CD4-positive, alpha-beta T cell treated with Interleukin-12 subunit alpha and Interleukin-12 subunit beta, for 1 hour (primary cell): ENCODE measurements around the gene SPSB1.
"Not testable (repeated sequence)": the region's sequence is repeated elsewhere in the genome, so short reads cannot be mapped to it uniquely, and the experiment has no call there.

Experiments
- DNase-seq: peaks from one replicate; pipeline ENCODE4 v3.0.0-alpha.2; 2020

Gene SPSB1

DNA sequence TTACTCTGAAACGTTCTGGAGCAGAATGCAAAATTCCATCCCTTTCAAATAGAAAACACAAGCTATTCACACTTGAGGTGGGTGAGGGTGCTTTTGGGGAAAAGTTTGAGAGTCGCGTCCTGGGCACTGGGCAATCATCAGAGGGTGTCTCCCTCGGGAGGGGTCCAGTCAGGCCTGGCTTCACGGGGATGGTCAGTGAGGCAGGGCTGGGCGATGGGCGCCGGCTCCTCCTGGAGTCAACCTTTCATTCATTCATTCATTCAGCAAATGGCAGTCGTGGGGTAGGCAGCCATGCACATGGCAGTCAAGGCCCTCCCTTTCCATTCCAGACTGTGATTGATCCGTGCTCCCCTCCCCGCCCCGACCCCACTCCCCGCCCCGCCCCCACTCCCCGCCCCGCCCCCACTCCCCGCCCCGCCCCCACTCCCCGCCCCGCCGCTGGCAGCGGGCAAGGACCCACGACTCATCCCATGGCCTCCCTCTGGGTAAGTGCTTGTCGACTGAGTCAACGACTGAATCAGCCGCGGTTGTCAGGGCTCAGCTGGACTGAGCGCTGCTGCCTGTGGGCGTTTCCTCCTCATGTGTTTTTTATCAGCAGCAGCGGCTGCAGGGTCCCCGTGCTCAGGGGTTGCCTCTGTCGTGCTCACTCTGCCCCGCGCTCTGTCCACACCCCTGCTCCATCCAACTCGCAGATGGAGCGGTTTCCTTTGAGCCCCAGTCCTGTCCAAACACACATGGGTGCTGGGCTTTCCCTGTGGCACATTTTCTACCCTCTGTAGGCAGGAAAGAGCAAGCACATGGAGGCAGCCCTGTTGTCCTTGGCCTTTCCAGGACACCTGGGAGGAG is 12.5 kb upstream of the SPSB1 start:
- DNase-seq: no peak

DNA sequence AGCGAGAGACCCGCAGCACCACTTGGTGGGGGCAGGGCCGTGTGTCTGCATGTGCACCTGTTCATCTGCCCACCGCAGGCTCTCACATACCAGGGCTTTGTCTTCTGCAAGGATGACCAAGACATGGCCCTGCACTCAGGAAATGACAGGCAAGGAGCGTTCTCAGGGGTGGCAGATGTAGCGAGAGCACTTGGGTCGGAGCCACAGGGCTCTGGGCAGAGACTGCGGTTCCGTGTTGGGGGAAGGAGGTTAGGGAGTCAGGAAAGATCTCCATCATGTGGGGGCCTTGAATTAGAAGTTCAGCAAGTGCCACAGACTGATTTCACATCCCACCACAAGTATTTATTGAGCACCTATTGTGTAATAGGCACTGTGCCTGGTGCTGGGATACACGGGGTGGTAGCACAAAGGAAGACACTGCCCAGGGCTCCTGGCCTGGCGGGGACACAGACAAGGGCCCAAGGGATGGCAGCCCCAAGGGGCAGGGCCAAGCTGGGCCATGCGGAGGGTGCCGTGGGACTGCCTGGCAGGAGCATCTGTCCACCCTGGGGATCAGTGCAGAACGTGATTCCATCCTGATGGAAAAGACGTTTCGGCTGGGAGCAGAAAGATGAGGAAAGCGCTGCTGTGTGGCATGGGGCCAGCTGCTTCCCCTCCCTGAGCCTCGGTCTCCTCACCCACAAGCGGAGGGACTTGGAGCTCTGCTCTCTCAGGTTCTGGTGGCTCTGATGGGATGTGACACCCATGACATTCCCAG is 11.4 kb upstream of the SPSB1 start:
- DNase-seq: no peak

DNA sequence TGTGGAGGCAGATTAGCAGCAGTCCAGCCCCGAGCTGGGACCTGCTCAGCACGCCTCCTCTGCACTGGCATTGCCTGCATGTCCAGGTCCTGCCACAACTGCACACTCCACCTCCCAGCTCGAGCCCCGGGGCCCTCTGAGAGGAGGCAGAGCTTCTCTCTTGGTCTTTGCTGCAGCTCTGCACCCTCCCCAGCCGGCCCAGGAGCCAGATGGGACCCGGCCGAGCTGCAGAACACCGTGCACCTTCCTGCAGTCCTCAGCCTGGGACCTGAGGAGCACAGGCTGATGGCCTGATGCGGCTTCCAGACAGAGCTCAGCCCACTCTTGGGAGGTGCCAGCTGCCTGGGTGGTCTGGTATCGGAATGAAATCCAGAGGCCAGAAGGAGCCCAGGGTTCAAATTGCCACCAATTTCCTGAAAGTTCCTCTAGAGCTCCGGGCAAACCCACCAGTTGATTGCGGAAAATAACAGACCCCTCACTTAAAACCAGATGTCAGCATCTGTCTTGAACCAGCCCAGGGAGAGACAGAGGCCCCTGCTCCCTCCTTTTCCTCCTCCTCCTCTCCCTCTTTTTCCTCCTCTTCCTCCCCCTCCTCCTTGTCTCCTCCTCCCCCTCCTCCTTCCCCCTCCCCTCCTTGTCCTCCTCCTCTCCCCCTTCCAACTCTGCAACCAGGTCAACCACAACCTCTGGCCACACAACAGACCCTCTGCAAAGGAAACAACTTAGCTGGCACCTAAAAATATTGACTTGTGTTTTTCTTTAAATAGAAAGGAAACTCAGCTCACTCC is 10.6 kb upstream of the SPSB1 start:
- DNase-seq: no peak

DNA sequence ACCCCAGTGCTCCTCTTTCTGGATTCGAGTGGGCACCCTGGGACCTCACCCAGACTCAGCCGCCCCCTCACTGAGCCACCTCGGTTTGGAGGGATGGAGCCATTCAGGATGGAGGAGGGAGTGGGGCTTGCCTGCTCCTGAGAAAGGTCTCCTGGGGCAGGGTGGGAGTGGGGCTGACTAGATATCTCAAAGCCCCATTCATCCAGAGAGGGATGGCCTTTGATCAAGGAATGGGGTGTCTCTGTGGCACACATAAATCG is 10.1 kb upstream of the SPSB1 start:
- no peak for DNase-seq

DNA sequence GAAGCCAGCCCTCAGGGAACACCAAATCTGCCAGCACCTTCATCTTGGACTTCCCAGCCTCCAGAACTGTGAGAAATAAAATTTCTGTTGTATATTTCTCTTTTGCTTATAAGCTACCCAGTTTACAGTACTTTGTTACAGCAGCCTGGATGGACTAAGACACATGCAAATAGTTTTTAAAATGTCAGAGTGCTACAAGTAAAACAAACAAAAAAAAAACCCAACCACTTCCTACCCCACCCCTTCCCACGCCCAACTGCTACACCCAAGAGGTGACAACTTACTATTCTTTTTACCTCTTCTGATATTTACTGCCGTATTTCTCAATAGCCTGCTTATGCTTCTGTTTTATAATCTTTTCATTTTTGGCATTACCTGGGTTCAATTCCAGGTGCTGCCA is 8.6 kb upstream of the SPSB1 start:
- no peak for DNase-seq

DNA sequence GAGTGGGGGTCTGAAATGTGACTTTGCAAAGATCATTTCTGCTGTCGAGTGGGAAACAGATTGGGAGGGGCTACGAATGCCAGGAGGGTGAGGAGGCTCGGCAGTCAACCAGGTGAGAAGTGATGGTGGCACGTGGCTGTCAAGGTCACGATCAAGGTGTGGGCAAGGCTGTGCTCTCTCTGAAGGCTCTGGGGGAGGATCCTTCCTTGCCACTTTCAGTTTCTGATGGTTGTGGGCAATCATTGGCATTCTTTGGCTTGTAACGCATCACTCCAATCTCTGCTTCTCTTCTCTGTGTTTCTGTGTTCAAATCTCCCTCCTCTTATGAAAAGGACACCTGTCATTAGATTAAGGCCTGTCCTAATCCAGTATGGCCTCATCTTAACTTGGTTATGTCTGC is 6.1 kb upstream of the SPSB1 start:
- no peak for DNase-seq

DNA sequence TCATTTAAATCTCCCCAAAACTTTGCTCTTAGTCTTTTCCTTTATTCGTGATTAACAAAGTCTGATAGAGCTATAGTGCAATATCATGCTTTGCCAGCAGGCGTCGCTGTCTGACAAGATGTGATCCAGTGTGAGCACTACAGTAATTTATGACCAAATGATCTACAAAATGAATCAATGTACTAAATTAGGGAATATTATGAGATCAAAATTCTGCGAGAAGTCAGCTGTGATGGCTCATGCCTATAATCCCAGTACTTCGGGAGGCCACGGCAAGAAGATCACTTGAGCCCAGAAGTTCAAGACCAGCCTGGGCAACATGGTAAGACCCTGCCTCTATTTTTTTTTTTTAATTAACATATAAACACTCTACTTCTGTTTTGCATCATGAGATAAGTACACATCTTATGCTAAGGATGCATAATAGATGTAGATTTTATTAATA is 3.6 kb upstream of the SPSB1 start:
- peak; percentile 83 for DNase-seq

DNA sequence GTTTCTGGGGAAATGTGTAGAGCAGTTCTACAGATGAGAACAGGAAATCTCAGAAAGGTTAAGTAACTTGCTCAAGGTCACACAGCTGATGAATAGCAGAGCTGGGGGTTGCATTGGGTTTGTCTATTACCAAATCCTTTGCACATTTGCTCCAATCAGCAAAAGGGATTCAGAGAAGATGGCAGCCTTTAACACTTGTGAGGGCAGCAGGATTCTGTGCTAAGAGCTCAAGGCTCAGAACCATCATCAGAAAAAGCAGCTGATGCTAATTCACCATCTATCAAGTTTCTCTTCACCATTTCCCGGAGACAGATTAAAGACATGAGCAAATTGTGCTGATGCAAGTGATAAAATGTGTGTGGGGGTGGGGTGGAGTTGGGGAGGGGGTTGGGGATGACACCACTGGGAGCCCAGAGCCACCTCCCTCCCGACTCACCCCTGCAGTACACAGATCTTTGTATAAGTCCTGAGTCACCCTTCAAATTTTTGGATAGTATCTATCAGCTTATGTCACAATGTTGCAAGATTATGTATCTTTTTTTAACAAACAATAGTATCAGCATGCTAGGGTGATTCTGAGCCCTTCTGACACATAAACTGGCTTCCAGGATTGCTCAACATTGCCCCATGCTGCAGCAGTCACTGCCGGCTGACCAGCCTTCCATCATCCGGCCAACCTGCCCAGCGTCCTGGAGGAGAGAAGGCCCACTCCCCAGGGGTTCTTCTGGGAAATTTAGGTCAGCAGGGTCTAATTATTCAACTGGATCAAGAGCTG is 2.8 kb upstream of the SPSB1 start:
- DNase-seq: no peak

DNA sequence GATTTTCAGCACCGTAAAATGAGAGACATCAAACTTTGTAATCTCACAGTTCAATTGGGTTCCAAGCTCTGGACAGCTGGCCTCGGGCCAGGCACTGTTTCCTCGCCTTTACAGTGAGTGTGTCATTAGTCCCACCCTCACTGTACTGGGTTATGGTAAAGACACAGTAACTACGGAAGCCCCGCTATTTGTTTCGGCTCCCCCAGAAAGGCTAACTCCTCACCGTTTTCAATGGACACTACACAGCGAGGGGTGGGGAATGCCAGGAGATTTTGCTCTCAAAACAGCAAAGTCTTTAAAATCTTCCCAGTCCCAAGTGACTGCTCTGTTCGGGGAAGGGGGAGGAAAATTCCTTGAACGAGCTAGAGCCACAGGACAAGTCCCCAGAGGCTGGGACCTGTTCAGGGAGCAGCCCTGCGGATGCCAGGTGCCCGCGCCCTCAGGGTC is 757 bp upstream of the SPSB1 start:
- no peak for DNase-seq

DNA sequence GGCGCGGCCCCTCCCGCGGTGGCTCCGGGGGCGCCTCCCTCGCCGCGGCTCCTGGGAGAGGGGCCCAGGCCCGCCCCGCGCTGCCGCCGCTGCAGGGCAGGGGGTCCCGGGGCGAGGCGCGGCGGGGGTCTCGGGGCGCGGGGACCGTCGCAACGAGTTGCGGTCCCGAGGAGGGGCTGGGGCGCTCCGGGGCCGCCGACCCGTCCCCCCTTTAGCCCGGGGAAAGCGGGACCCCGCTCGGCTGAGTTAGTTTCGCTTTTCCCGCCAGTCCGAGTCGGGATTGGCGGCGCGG is 493 bp downstream of the SPSB1 start:
- no peak for DNase-seq

DNA sequence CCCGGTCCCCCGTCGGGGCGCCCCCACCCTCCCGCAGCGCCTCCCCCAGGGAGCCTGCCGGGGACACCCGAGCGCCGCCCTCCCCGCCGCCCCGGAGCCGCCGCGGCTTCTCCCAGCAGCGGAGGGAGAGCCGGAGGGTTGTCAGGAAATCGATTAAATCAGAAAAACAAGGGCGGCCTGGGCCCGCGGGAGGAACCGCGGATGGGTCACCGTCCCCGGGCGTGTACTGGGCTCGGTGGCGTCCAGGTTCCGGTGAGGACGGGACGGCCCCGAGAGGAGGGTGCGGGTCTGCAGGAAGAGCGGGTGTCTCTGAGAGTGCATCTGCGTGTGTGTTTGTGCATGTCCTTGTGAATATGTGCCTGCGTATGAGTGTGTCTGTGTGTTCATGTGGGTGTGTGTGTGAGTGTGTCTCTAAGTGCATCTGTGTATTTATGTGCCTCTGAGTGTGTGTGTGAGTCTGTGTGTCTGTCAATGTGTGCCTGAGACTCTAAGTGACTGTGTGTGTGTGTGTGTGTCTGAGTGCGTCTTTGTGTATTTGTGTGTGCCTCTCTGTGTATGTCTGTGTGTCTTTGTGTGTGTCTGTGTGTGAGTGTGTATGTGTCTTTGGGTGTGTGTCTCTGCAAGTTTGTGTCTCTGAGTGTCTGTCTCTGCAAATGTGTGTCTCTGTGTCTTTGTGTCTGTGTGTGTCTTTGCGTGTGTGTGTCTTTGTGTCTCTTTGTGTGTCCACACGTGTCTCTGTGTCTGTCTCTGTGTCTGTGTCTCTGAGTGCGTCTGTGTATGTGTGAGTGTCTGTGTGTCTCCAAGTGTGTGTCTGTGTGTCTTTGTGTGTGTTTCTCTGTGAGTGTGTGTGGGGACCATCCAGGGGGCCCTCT is 1.1 kb downstream of the SPSB1 start:
- peak; percentile 51 for DNase-seq

DNA sequence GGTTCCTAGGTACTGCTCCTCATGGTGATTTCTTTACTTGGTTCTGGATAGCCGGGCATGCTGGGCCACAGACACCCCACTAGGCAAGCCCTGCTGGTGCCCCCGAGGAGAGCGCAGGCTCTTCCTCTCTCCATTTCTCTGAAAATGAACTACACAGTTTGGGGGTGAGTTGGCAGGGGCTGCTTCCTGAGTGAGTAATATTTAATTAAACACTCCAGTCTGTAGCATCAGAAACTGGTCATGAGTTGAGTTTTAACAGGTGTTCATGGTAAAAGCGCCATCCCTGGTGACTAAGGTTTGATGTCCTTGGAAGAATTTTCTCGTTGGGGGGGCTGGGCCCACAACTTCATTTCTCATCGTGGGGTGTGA is 1.7 kb downstream of the SPSB1 start:
- no peak for DNase-seq

DNA sequence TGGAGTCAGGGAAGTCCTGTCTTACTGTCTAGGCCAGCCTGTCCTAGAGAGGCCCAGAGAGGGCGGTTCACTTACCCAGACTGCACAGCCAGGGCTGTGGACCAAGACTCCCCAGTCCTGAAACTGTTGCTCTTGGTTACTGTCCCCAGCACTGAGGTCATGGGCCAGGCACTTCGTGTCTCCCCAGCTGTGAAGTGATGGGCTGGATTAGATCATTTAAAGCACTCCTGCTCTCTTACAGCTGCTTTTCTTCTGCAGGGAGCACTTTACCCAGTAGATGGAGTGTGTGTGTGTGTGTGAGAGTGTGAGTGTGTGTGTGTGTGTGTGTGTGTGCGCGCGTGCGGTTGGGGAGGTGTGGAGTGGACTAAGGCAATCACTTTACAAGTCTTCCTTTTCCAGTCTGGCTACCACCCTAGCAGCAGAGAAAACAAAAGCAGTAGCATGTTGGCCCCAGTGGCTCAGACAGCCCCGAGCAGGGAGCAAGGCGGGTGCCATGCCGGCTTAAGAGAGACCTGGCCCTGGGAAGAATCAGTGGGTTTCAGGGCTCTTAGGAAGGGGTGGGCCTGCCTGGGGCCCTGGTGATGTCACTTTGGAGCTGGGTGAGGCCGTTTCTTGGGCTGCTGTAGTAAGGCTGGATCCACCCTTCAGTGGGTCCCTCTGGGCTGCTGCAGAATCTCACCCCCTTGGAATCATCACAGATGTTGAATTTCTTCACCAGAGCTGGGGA is 2.4 kb downstream of the SPSB1 start:
- peak; percentile 21 for DNase-seq

DNA sequence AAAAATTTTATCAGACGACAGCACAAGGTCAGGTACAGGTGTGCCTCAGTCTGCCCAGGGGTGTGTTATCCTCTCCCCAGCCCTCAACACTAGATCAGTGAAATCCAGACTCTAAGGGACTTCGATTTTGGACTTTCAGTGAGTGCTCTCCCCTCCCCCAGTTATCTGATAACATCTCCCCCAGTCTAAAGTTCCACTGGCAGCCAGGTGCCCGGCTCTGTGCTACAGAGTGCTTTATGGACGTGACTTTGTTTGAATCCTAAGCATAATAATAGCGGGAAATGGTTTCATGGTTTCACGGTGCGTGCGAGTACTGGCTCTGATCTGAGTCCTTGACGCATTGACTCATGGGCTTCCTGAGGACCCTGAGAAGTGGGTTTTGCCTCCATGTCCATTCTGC is 3.2 kb downstream of the SPSB1 start:
- no peak for DNase-seq

DNA sequence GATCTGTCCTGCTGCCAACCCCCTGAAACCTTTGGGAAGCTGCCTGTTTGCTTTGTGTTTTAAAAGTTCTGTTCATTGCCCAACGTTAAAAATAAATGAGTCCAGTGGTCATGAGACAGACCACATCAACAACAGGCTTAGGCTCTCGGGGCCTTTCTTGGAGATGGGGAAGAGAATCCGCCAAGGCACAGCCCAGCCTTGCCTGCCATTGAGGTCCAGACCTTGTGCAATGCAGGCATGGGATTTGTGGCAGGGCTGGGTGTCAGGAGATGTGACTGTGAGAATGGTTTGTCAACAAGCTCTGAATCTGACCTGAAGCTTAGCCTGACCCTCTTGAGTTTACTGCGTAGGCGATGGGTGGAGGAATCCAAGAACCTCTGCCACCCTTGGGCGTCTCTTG is 4.2 kb downstream of the SPSB1 start:
- no peak for DNase-seq

DNA sequence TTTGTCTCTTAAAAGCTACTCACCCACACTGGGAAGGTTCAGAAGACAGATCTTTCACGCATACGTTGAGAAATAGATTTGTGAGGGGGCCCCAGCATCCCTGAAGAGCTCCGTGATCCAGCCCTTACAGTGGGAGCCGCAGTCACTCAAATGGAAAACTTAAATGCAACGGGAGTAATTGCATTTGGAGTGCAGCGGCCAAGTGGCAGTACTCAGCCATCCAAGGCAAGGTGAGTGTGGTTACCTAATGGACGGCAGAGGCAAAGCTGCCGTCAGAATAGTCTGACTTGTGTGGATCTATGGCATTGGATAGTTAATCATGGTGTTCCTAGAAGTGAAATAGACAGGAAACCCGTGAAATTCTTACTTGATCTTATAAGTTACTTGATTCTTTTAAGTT is 5.1 kb downstream of the SPSB1 start:
- DNase-seq: no peak

DNA sequence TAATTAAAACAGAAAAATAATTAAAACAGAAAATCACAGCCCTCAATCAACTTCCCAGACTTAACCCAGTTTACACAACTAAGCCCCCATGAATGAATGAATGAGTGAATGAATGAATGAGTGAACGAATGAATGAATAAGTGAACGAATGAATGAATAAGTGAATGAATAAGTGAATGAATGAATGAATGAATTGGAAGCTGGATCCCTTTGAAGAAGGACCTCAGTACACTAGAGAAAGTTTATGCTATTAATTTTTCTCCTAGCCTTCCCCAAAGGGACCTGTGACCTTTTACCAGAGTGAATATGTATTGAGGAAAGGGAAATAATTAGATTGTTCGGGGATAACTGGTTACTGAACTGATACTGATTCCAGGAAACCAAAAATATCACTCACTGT is 5.6 kb downstream of the SPSB1 start:
- no peak for DNase-seq

DNA sequence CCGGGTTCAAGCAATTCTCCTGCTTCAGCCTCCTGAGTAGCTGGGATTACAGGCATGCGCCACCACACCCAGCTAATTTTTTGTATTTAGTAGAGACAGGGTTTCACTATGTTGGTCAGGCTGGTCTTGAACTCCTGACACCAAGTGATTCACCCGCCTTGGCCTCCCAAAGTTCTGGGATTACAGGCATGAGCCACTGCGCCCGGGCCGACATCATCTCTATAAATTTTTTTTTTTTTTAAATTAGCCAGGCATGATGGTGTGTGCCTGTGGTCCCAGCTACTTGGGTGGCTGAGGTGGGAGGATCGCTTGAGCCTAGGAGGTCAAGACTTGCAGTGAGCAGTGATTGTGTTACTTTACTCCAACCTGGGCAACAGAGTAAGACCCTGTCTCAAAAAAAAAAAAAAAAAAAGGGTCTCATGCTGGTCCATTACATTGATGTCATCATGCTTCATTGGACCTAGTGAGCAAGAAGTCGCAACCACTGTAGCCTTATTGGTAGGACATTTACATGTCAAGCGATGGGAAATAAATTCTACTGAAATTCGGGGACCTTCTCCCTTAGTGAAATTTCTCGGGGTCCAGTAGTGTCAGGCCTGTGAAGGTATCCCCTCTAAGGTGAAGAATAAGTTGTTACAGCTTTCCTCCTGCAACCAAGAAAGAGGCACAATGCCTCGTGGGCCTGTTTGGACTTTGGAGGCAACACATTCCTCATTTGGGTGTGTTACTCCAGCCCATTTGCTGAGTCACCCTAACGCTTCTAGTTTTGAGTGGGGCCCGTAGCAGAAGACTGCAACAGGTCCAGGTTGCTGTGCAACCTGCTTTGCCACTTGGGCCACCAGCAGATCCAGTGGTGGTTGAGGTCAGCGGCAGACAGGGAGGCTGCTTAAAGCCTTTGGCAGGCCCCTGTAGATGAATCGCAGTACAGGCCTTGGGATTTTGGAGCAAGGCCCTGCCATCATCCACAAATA is 7.2 kb downstream of the SPSB1 start:
- not testable (repeated sequence) for DNase-seq

DNA sequence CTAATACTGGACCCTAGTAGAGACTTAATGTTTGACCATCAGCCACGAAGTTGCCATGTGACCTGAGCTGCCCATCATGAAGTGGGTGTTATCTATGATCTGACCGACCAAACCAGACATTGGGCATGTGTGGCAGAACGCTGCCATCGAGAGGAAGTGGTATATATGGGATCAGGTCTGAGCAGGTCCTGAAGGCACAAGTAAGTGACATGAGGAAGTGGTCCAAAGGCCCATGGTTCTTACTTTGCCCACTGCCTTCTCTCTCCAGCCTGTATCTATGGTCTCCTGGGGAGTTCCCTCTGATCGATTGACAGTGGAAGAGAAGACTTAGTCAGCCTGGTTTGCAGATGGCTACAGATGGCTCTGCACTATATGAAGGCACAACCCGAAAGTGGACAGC is 7.9 kb downstream of the SPSB1 start:
- no peak for DNase-seq
